GM21360 (cell line): ENCODE measurements around the gene GLDN.
"Not testable (repeated sequence)": the region's sequence is repeated elsewhere in the genome, so short reads cannot be mapped to it uniquely, and the experiment has no call there.

Experiments
- ATAC-seq: cut with Tn5 transposase; IDR thresholded peaks from one replicate; pipeline ENCODE4 v1.9.1; 2021; ENCODE audit warnings: mild to moderate bottlenecking, moderate library complexity; ENCODE audit not compliant: unreplicated experiment

Gene GLDN

DNA sequence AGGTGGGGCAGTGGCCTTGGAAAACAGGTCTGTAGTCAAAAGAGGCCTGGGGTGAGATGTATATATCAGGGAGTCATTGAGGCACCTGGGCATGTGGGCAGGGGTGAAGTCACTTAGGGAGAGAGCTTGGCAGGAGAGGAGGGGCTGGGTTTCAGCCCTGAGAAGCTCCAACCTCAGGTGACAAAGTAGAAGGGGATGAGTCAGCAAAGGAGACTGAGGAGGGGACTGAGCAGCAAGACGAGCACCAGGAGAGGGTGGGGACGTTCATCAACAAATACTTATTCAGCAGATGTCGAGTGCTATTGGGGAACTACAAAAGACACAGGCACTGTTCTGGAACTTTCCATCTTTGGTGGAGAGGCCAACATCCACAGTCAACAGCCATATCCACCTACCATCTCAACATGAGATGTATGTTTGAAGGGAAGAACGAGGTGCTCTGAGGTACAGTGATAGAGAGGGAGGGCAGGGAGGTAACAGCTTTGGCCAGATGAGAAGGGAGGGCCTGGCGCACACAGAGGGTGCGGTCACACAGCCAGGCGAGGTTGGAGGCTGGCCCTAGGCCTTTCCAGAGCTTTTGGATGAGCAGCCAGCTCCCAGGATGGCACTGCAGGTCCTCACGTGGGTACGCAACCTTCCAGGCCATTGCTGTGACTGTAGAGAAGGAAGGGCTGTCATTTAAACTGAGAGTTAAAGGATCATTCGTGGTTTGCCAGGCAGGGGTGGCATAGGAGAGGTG, 45.7 kb downstream of the GLDN start:
- no peak for ATAC-seq

DNA sequence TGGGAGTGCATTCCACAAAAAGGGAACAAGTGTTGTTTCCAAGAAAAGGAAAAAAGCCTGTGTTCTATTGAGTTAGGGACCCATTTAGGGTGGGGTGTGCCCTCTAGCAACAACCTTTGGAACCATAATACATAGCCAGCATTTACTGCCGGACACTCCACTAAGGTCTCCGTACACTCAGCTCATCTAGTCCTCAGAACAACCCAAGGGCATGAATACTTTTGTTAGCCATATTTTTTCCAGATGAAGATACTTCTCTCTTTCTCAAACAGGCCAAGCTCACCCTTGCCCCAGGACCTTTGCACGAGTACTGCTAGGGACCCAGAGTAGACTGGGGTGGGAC, 46.2 kb downstream of the GLDN start:
- ATAC-seq, result no peak

DNA sequence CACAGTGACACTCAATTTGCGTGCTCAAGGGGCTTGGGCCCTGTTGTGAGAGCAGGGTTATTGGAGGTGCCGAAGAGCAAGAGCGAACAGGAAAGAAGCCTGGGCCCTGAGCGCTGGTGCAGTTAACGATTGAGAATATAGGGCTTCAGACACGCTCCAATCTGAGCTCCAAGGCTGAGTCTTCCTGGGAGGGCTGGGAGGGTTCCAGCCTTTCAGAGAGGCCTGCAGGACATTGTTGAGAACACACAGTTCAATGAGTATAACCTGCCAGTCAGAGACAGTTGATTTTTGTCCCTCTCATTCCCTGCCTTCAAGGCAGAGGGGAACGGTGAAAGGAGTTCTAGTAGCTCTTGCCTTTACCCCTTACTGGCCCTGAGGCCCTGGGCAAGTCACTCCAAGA, 47.3 kb downstream of the GLDN start:
- ATAC-seq, result no peak

DNA sequence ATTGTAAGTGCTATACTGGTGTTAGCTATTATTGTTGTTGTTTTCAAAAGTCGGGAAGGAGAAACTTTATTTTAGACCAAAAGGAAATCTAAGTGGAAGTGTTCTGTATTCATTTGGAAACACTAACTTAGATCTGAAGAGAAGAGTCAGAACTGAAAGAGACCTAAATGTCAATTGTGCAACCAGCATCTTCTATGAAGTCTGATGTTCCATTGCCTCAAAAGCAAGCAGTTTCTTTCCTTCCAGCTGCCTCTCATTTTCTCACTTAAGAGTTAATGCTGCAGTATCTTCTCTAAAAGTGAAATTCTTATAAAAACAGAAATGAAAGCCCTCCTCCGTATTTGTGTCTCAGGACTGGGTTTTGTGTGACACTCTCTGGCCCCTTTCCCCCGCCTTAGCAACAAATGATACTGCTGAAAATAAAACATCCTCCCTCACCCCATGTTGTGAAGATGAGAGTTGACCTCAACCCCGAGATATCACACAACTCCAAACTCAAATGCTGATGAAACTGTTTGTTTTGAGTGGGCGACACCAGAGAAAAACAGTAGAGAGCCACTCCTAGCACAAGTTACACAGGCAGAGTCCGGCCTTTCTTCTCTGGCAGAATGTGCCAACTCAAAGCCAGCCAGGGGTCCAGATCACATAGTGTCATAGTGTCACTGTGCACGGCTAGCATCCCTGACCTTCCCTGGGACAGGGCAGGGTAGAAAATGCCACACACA, 48.9 kb downstream of the GLDN start:
- ATAC-seq, result no peak

DNA sequence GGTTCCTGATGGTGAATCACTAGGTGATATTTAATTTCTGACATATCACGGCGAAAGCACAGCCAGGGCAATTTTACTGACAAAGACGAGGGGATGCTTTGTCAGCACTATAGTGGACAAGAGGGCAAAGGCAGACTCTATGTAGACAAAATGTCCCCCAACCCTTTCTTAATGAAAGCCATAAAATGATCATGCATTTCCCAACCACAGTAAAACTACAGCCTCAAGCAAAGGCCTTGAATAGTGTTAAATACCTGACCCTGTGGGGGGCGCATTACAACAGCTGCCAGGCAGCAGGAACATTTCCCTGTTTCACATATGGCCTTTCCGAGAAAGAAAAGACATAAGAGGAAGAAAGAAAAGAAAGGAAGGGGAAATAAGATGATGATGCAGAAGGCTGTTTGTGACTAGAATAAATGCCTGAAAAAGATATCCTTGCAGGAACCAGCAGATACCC, 49.5 kb downstream of the GLDN start:
- no peak for ATAC-seq

DNA sequence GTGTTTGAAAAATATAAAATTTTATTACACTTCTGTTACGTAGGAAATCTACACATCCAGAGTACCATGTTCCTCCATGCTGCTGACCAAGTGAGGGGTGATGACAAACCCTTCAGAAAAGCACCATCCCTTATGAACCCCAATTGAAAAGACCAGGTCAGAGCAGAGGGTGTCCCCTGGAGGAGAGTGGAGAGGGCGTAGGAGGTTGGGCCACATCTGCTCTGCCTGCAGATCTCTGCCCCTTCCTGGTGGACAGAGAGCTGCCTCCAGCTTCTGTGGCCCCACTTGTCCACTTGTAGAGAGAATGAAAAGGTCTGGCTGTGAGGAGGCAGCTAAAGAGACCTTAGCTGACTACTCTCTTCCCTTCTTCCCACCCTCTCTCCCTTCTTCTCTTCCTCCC, 55.5 kb downstream of the GLDN start:
- ATAC-seq, result no peak

DNA sequence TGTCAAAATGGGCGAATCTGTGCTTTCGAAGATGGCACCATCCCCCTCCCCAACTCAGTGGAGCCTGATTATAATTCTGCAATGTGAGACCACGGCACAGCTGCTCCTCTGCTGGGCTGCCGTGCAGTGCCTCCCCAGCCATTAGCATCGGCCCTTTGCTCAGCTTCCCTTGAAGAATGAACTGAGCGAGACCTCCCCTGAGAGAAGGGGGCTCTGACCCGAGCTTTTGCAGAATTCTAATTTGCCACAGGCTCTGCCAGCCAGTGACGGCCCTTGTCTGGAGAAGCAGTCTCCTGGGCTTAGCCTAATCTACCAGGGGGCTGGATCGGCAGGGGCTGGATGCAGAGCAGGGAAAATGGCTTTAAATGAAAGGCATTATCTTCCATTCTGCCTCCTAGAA, 57.2 kb downstream of the GLDN start:
- ATAC-seq, result no peak

DNA sequence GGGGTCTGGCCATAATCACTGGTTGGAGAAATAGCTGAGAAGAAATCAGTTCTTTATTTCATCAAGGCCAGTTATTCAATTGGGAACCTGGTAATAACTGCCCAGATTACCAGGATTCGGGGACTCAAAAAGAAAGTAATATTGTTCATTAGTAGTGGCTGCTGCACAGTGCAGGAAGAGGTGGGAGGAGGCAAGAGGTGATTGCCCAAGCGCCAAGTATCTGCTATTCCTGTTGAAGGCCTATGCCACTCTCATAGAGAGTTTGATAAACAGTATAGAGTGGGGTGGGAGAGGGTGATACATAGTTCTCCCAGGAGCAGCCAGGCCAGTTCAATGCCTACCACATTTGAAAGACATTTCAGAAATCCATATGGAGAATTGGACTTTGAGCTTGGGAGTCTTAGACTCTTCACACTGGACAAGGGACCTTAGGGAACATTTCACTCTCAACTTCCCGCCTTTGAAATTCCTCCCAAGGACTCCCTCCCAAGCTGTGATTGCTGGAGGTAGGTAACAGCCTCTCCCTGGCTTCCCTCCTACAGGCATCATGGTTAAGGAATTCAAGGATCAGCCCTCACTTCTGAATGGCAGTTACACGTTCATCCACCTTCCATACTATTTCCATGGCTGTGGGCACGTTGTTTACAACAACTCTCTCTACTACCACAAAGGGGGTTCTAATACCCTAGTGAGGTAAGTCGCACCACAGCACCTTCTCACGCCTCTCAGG, 59.8 kb downstream of the GLDN start:
- no peak for ATAC-seq

DNA sequence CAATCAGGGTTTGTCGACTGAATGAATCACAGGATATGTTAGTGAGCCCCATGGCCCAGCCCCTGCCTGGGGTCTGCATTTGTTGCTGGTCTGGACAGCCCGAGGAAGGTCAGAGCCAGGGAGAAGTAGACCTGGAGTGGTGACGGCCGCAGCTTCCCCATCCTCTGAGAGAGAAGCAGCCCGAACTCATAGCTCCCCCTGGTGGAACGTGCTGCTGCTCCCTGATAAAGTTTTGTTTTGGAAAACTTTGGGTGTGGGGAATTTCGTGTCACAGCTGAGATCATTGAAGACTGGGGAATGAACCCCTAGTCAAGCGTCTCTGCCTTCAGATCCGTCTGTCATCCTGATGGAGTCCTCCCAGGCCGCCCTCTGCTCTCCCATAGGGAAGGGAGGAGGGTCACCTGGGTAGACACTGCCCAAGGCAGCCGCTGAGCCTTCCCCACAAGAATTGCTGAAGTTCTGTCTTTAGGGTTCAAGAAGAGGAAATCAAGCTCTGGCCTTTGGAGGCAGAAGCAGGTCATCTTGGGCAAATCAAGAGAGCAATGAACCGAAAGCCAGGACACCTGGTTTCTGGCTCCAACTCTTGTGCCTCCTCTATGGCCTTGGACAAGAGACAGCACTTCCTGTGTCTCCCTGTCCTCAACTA, 60.5 kb downstream of the GLDN start:
- no peak for ATAC-seq

DNA sequence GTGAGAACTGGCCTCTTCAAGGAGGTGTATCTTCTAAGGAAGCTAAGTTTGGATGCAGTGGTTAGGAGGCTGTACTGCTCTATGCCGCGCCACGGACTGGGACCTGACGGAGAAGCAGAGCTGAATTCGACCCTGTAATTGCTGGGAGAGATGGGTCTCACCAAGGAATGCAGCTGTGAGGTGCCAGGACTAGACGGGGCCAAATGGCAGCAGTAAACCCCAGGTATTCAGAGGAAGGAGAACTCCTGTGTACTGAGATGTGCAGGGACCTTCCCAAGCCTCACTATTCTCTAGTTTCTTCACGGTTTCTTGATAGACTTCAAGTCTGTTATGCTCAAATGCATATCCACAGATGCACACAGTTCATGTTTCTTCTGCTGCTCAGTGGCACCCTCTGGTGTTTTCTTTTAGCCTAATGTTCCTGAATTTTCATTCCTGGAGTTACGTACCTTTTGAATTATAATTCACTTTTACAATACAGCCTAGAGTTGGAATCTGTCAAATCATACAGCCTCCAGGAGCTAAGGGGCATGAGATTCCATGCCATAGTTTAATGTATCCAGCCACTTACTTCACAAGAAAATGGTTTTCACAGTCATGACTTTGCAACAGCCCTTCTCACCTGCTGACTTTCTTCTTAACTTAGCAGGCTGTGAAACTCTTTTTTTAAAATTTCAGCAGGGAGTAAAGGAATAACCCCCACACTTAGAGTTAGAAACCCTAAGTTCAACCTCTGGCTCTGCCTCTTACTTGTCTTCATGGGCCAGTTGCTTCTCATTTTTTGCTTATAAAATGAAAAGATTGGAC, 61.8 kb downstream of the GLDN start:
- no peak for ATAC-seq

DNA sequence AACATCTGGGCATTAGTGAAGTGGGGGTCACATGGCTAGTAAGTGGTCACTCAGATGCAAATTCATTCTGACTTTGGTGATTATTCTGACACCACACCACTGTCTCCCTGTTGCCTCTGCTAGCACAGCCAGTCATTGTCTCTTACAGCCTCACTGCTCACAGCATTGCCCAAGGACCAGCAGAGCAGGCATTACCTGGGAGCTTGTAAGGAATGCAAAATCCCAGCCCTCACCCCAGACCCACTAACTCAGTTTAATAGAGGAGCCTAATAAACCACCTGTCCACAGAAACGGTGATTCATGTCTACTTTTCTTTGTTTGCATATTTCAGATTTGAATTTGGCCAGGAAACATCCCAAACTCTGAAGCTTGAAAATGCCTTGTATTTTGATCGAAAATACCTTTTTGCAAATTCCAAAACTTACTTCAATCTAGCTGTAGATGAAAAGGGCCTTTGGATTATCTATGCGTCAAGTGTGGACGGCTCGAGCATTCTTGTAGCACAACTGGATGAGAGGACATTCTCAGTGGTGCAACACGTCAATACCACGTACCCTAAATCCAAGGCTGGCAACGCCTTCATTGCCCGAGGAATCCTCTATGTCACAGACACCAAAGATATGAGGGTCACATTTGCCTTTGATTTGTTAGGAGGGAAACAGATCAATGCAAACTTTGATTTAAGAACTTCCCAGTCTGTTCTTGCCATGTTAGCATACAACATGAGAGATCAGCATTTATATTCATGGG, 62.7 kb downstream of the GLDN start:
- no peak for ATAC-seq

DNA sequence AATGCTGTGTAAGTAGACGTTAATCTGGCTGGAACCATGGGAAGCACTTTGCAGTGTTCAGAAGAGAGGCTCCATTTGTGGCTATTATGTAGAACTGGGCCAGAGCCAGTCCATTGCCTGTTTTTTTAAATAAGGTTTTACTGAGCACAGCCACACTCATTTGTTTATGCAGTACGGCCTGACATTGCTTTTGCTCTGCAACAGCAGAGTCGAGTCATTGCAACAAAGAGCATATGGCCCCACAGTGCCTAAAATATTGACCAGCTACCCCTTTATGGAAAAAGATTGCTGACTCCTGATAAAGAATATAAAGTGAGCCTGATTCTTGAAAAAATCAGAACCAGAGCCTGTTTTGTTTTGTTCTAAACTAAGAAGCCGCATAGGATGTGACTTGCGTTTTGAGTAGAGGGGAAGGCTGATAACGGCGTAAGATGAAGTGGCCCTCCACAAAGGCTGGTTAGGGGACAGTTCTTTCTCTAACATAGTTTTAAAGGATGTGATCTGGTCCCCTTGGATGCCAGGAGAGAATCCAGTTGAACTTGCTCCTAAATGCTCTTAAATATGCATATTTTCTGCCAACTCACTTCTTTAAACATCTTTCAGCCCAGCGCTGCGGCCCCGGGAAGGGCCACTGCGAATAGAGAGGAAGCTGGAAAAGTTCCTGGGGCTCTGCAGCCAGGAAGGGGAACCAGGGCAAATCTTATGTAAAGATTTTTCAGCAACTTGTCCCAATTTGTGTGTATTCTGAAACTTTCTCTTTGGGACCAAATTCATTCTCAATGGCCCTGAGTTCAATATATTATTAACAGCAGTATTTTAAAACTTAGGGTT, 64.5 kb downstream of the GLDN start:
- ATAC-seq, result no peak

DNA sequence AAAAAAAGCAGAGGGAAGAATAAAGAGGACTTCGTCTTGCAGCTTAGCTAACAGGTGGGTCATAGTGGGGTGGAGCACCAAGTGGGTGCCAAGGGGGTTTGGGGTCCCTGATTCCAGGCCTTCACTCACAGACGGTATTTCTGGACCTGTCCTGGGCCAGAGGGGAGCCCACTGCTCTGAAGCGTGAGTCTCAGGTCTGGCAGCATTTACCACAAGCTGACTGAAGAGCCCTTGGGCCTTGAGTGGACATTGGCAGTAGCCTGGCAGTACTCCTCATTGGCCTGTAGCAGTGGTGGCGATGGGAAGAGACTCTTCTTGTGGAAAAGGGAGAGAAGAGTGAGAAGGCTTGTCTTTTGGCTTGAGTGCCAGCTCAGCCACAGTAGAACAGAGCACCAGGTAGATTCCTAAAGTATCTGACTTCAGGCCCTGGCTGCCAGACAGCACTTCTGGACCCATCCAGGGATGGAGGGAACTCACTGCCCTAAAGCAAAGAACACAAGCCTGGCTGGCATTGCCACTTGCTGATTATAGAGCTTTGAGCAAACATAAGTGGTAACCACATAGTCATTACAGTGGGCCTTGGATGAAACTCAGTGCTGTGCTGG, 72.9 kb downstream of the GLDN start:
- ATAC-seq, result no peak

DNA sequence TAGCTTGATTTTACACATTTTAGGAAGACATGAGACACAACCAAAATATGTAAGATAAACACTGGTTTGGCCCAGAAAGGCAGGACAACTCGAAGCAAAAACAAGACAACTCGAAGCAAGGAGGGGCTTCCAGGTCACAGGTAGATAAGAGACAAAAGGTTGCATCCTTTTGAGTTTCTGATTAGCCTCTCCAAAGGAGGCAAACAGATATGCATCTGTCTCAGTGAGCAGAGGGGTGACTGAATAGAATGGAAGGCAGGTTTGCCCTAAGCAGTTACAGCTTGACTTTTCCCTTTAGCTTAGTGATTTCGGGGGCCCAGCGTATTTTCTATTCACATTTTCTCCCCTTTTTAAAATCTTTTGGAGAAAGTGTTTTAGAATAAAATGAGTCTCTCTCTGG, 74.7 kb downstream of the GLDN start:
- ATAC-seq, result no peak

DNA sequence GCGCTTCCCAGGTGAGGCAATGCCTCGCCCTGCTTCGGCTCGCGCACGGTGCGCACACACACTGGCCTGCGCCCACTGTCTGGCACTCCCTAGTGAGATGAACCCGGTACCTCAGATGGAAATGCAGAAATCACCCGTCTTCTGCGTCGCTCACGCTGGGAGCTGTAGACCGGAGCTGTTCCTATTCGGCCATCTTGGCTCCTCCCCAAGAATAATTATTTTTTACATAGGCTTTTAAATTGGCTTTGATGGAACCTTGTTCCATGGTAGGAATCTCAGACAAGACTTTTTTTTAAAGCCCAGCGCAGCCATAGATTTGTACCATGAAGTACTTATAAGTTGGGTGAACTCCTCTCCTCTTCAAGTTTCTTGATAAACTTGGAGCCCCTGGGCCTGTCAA, 81.6 kb downstream of the GLDN start:
- not testable (repeated sequence) for ATAC-seq

DNA sequence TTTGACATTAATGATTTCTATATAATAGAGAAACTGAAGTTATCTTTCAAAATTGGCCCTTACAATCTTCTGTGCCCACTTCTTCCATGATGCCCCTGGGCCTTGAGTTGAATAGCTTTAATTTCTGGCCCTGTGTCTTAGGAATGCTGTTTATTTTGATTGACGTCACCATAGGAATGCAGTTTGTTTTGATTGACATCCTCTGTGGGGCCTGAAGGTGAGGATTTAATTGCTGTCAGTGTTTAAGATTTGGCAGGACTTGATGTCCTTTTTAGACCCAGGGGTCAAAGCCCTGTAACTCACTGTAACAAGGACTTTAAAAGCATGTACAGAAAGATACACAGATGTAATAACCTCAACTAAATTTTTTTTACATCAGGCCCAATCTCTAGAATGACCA, 83.3 kb downstream of the GLDN start:
- ATAC-seq, result no peak

DNA sequence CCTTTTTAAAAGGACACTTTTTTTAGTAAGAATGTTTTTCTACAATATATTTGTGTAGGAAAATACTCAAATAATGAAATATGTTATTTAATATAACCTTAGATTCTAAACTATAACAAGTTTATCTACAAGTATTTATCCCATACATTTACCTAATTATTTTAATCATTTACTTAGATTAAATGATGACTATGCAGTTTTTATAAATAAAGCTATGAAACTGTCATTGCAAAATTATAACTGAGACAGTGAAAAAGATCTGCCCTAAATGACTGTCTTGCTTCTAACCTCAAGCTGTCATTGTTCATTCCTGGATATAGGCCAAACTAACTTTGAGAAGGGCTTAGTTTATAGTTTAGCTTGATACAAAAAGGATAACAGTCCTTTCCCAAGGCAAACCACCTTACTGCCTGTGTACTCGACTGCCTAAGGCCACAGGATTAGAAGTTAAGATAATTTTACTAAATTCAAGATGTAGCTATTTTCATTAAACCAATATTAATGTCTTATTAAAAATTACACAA, 84.1 kb downstream of the GLDN start:
- ATAC-seq, result no peak

DNA sequence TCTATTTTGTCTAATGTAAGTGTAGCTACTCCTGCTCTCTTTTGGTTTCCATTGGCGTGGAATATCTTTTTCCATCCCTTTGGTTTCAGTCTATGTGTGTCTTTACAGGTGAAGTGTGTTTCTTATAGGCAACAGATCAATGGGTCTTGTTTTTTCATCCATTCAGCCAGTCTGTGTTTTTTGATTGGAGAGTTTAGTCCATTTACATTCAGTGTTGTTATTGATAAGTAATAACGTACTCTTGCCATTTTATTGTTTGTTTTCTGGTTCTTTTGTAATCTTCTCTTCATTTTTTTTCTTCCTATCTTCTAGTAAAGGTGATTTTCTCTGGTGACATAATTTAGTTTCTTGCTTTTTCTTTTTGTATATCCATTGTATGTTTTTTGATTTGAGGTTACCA, 97.1 kb downstream of the GLDN start:
- no peak for ATAC-seq
